Left hindlimb (tissue), 1 donor: Measurements from ENCODE around the gene DLEU7.

Experiments
- DNase-seq: peaks from one replicate; pipeline ENCODE4 v3.0.0-alpha.2; 2018

DLEU7 gene

DNA sequence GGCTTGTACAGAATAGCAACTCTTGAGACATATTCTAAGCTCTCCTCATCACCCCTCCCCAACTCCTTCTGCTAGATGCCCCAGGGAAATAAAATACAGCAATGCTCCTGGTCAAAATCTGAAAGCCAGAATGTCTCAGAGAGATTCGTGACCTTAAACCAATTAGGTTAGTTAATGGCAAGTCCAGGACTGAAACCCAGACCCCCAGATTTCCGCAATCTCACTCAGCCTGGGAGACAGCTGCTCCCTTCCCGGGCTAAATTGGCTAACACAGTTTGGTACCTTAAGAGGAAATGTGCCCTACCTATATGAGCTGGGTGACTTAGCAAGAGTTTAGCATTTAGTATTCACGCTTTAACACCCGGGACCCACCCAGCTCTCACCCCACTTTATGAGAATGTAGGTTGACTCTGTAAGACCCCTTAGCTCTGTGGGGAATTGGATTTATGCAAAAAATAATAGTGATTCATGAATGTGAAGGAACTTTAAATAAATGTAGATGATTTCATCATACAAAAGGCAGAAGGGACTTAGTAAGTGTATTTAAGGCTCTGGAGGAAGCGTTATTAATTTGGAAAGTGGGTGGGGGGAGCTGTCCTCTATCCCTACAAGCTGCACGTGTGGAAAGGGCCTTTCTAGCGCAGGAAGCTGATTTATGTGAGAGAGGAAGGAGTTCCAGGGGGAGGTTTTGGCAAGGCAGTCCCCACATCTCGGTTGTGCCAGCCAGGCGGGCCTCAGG lies 1.1 kb downstream of the DLEU7 start:
- DNase-seq, result no peak

DNA sequence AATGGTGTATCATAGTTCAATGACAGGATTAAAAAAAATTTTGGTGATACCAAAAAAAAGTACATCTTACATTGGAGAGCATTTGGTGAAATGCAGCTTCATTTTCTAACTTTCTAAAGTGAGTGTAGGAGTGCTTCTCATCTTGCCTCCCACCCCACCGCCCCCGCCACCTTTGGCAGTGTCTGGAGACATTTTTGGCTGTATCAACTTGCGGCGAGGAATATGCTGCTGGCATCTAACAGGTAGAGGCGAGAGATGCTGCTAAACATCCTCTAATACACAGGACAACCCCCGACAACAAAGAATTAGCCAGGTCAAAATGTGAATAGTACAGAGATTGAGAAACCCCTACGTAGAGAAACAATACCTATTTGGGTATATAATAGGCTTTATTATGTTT lies 1.7 kb downstream of the DLEU7 start:
- no peak for DNase-seq

DNA sequence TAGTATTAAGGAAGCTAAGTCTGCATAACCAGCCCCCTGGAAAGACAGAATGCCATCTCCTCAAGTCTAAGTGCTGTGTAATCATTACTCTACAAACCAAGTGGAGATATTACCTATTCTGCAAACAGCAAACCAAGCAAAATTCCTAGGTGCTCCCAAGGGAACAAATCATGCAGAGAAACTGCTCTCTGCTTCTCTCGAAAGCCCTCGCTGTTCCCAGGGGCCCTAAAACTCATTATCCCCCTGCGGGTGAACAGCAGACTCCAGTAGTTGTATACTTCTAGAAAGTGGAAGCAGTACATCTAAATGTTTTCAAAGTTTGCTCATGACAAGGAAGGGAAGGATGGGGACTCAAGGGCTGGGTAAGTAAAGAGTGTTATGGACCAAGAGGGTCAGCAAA lies 3.2 kb downstream of the DLEU7 start:
- no peak for DNase-seq

DNA sequence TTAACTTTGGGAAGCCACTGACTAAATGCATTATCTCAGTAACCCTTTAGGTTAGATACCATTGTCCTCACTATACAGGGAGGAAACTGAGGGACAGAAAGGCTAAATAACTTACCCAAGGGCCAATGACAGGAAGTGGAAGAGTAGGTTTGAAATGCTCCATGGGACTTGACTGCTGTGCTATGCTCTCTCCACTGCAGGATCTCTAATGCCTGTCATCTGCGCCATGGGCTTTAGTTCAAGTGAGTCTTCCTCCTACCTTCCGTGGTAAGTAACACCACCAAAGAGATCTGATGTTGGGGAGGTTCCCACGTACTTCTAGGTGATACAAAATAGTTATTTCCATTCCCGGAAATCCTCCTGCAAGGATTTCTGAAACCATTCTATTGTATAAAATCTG lies 3.7 kb downstream of the DLEU7 start:
- no peak for DNase-seq

DNA sequence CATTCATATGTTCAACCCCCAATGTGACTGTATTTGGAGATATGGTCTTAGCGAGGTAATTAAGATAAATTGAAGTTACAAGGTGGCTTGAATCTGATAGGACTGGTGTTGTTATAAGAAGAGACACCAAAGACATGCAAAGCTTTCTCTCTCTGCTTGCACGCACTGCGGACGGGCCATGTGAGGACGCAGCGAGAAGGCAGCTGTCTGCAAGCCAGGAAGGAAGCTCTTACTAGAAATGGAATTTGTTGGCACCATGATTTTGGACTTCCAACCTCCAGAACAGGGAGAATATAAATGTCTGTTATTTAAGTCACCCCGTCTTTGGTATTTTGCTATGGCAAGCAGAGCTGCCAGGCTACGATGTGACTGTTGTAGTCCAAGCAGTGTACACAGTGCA lies 4.8 kb downstream of the DLEU7 start:
- DNase-seq, result no peak

DNA sequence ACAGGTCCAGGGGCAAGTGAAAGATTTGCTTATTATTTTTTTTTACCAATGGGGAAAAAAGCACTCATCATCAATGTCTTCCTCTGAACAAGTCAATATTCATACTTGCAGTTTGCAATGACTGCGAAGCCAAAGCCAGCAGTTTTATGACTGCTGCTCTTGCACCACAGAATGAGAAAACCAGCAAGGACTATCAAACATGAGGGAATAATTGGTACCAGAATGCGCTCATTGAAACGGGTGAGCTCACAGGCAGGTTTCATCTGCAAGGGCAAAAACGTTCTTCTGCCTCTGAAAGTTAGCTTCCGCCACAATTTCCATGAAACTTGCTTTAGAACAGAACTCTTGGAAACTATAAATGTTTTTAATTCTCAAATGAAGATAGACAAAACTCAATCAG lies 5.5 kb downstream of the DLEU7 start:
- no peak for DNase-seq

DNA sequence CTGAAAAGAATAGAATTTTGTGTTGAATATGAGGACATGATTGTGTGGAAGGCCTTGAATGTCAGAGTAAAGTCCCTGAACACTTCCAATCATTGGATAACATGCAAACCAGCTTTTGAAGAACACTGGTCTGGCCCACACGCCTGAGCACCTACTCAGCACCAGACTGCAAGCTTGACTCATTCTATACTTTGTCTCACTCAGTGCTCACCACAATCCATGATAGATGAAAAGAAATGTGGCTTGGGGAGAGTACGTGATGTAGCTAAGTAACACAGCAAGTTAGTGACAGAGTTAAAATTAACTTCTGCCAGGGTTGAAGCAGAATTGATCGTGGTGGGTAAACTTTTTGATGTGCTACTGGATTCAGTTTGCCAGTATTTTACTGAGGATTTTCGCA lies 12.0 kb downstream of the DLEU7 start:
- DNase-seq, result no peak

DNA sequence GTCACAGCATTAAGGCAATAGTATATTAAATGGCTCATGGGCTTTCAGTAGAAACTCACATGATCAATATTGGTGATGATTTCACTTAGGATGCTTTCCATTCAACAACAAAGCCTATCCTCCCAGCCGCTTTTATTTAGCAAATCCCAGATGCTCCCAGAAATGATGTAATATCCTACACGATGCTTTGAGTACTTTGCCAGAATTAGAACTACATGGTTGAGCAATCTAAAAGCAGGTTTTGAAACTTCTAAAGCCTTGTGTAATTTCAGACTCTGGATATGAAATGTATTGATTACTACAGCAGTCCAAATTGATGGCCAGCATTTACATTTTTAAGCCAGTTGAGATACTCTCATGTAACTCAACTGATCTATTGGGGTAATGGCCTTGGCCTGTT lies 13.6 kb downstream of the DLEU7 start:
- no peak for DNase-seq

DNA sequence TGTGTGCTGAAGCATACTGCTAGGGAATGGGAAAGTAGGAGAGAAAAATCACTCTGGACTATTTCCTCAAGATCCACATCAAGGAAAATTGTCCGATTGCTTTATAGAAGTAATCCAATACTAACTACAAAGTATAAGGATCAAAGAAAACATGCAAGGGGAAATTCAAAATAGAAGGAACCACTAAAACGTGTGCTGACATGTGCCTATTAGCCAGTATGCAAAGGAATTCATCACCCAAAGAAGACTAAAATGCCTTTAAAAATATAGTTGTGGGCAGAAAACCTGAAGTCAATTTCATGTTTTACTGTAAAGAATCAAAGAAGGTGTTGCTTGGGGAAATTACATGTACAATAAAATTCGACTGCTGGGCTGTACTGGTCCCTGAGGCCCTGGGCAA lies 14.3 kb downstream of the DLEU7 start:
- no peak for DNase-seq

DNA sequence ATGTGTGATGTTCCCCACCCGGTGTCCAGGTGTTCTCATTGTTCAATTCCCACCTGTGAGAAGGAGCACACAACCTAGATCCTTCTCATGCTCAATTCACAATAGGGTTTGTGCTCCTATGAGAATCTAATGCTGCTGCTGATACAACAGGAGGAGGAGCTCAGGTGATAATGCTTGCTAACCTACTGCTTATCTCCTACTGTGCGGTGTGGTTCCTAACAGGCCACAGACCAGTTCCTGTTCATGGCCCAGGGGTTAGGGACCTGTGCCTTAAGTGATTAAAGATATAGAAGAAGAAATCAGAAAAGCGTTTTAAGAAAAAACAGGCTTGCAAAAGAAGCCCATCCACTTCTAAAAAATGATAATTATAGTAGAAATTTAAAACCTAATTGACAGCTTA lies 17.5 kb downstream of the DLEU7 start:
- DNase-seq, result no peak

DNA sequence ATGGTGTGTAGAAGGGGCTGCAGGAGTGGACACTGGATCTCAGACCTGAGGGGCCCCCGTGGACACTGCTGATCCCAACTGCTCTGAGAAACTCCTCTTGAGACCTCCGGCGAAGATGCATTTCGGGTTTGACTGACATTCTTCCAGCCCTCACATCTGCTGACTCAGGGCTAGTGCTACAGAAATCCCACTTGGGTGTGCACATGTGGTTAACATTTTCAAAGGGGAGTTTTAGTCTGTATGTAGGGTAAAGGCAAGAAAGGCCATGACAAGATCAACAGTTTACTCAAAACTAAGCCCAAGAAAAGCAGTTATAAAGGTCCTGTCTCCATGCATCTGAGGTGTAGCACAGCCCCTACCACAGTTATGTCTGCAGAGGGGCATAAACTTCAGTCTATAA lies 31.2 kb downstream of the DLEU7 start:
- no peak for DNase-seq

DNA sequence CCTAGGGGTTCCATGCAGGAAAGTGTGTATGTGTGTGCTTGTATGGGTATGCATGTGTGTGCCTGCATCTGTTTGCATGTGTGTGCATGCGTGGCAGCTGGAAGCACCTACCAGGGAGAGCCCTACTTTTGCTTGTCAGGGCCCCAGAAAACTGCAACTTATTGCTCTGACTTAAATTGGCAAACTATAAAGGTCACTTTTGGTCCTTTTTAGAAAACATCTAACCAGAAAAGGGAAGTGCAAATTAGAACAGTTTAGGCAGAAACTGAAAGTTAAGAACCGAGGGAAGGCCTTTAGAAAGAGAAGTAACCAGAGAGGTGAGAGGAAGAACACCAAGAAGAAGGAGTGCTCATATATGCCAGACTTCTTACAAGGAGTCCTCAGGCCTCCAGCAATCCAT lies 32.5 kb downstream of the DLEU7 start:
- DNase-seq, result no peak

DNA sequence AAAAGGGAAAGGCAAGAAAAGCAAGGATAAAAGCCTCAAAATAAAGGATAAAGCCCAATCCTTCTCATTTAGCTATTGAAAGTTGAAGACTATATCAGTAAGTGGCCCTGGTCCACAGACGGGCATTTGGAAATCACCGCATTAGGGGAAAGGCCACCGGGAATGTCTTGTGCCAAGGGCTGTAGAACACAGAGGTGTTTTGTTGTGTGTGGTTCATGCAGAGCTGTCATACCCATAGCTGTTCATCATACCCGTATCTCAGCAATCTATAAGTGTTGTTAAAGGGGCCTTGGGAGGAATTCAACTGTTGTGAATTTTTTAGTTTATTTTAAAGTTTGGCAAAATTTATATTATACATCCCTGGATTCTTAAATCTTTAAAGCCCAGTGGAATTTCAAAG lies 33.0 kb downstream of the DLEU7 start:
- DNase-seq, result no peak

DNA sequence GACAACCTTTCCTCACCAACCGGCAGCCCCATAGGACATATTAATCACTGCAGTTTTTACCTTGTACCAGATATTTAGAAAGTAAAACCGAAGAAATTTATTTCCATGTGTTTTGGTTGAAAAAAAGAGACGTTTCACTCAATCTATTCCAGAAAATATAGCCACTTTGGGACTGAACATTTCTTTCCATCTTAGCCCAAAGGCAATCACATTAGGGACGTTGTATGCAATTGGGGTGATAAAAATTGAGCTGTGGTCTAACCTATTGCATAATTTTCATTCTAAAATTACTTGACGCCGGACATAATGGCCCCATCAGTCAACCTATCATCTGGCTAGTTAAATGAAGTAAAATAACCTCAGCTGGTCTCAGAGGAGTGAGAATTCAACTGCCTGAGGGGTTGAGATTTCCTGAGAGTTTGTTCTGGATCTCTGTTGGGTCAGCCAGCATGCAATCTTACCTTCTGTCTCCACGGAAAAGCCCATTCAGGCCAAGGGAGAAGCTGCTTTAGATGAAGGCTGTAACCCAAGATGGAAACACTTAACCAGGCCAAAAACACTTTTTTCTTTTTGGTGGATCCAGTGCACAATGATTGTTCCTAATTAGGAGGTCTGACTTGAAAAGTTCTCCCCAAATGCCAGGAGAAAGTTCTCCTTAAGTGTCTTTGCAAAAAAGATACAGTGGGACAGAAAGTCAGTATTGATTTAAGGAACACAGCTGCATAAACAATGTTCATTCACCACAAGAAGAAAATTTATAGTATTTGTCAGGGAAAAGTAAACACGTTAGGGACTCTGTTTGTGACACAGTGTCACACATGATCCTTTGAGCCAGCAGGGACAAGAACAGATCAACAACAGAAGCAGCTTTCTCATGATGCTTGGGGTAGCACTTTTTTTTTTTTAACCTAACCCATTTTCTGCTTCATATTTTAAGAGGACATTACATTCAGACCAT lies 34.1 kb downstream of the DLEU7 start:
- DNase-seq, result no peak

DNA sequence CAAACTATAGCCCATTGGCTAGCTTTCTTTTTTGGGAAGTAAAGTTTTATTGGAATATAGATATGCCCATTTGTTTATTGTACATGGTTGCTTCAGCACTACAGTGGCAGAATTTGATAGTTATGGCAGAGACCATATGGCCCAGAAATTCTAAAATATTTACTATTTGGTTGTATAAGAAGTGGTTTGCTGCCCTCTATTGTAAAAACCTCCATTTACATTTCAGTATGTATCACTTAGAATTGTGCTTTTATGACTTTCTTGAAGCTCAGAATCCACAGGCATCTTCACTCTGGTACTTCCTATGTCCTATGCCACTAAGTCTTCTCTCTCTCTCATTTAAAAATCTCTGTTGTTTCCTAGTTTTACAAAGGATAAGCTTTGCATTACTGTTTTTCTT lies 37.7 kb downstream of the DLEU7 start:
- DNase-seq, result no peak

DNA sequence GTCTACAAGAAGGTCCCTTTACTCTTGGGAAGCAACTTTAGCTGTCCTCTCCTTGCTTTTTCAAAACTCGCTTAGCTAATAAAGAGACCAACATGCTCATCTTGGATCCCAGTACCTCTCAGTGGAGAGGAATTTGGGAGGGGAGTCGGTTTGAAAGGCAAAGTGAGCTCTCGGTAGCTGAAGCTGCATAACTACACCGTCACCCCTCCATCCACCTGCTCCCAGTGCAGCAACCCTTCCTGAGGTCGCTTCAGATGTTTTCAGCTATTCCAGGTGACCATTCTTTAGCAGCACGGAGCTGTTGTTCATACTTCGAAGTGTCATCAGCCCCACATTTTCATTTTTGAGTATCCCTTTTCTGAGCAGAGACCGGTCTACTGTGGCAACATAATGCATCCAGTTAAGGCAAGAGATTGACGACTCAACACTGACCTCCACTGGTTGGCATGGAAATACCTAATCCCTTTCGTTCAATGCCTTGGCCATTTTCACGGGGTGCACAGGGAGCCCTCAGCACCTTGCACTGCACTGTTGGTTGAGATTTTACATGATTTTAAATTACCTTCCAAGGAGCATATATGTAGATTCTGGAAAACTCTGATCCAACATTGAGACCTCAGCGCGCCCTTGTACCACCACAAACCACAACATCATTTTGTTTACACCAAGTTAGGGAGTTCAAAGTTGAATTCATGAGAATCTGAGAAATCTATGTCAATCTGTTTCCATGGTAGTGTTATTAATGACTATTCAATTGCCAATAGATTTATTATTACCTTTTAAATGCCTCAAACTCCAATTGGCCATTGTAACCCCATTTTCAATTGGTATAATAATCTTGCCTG lies 42.2 kb downstream of the DLEU7 start:
- peak; percentile 80 for DNase-seq

DNA sequence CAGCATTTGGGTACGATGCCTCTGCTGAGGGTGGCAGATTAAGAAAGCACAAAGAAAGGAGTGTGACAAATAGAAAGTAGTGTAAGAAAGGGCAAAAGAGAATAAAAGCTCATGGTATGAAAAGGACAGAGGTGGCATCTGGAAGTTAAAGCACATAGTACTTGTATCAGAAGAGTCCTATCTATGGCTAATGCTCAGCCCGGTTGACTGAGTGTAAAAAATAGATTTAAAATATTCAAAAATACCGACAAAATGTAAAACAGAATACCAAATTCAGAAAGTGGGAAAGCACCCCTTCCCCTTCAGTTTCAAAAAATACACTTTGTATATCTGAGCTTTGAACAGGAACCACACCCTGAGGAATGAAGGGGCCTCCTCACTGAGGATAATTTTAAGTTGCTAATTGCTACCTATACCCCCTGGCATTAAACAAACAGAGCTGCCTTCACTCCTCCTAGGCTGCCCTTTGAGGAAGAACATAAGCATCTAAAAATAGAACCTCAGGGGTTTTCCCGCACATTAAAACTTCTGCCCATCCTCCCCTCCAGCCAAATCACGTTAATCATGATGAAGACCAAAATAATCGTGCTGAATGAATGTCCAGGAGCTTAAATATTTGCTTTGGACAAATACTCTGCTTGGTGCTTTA lies 43.3 kb downstream of the DLEU7 start:
- no peak for DNase-seq

DNA sequence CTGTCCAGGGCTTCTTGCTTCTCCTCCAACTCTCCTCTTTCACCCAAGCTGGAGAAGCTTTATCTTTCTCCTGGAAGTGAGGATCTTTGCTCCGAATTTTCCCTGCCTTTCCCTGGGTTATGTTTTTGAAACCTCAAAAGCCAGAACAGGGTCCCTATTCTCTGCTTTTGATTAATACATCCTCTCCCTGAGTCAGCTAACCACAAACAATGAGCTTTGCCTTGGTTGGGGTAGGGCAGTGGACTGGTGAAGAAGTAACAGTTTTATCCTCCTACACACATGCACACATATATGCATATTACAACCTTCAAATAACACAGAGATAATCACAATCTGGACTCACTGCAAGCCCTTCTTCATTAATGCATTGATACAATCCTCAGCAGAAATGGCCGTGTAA lies 44.6 kb downstream of the DLEU7 start:
- DNase-seq, result no peak

DNA sequence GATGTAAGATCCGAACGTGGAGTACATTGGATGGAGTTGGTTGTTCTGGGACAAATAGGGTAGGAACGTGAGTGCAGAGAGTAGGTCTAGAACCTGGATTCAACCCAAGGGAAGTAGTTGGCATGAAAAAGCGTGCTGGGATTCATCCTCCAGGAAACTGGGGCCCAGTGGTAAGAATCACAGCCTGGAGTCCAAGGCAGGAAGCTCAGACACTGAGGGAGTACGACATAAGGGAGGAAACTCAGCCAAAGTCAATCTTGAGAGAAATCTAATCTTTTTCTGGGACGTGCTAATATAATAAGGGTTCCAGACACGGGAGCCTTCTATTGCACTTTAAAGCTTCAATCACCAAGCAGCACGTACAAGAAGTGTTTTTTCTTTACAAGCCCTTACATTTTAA lies 46.4 kb downstream of the DLEU7 start:
- no peak for DNase-seq

DNA sequence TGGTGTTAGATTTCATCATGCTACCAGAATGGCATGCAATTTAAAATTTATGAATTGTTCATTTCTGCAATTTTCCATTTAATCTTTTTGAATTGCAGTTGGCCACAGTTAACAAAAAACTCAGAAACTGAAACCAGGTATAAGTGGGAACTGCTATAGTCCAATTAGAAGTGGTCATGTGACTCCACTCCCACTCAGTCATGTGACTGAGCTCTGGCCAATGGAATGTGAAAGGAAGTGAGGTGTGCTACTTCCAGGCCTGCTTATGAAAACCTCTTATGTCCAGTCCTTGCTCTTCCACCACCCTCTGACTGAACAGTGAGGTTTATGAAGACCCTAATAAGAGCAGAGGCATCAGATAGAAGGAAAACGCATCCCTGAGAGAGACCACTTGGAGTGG lies 47.0 kb downstream of the DLEU7 start:
- no peak for DNase-seq

DNA sequence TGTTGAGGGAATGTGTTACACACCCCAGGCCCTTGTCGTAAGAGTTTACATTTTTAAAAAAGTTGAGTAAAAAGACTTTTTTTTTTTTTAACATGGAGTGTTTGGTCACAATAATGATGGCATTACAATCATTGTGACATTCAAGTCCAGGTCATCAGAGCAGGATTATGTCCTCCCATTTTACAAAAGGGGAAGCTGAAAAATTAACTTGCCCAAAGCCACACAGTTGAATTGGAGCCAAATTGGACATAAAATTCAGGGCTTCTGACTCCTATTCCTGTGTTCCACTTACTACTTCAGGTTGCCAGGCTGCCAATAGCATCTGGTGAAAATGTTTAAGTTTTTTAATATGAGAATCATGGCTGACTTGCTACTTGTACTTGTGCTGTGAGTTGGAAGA lies 49.3 kb downstream of the DLEU7 start:
- no peak for DNase-seq

DNA sequence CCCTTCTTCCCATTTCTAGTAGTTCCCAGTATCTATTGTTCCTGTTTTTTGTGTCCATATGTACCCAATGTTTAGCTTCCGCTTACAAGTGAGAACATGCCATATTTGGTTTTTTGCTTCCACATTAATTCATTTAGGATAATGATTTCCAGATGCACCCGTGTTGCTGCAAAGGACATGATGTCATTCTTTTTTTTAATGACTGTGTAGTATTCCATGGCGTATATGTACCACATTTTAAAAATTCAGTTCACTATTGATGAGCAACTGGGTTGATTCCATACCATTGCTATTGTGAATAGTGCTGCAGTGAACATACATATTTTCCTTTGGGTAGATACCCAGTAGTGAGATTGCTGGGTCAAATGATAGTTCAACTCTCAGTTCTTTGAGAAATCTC lies 50.5 kb downstream of the DLEU7 start:
- DNase-seq, result no peak
